Measurements from ENCODE around the gene PLCB3.
"Not testable (repeated sequence)": the region's sequence is repeated elsewhere in the genome, so short reads cannot be mapped to it uniquely, and the experiment has no call there.

Gene PLCB3

DNA sequence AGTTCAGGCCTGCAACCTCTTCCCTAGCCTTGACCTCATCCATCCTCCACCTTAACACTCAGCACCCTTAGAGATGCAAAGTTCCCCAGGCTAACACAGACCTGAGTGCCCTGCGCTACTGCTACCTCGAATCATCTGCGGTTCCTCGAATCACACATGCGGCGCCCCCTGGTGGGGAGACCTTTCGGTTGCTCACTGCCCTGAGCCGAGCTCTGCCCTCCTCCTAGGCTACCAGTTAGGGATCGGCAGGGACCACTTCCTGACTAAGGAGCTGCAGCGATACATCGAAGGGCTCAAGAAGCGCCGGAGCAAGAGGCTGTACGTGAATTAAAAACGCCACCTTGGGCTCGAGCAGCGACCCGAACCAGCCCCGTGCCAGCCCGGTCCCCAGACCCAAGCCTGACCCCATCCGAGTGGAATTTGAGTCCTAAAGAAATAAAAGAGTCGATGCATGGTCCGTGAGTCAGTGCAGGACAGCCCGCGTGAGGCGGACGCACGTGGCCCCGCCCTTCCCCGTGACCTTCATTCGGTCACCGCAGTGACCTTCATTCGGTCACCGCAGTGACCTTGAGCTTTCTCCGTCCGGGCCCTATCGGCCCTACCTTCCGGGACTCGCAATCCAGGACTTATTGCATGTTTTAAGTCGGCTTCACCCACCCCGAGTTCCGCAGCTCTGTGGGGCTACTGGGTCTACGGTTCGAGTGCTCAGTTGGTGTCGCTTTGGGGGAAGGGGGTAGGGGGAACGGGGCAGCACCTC lies 53.2 kb downstream of the PLCB3 start:
- peak; percentile 96 for DNase-seq (ENCODE audit: low spot score)

DNA sequence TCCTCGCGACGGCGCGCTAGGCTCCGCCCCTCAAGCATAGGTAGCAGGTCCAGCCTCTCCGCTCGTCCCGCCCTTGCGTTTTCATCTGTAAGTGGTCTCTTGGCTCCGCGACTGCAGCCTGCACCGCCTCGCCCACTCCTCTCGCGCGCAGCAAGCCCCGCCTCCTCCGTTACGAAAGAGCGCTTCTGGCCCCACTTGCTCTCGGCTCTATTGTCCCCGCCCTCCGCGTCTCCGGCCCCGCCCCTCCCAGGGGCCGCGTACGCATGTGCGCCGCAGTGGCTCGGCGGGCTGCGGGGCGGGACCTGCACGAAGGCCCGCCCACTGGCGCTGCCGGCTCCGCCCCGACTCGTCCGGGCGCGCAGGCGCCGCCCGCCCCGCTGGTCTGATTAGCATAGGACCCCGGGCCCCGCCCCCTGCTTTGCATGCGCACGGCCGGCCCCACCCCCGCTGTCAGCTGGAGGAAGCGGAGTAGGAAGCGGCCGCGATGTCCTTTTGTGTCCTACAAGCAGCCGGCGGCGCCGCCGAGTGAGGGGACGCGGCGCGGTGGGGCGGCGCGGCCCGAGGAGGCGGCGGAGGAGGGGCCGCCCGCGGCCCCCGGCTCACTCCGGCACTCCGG lies 53.9 kb downstream of the PLCB3 start, which contains the start of gene ESRRA:
TSS of gene ESRRA (plus strand) at position 450 of the 616 bp plus-strand sequence. CDS start 1,656 bp downstream, outside the sequence.
- DNase-seq (ENCODE audit: low spot score), result peak; percentile 98

DNA sequence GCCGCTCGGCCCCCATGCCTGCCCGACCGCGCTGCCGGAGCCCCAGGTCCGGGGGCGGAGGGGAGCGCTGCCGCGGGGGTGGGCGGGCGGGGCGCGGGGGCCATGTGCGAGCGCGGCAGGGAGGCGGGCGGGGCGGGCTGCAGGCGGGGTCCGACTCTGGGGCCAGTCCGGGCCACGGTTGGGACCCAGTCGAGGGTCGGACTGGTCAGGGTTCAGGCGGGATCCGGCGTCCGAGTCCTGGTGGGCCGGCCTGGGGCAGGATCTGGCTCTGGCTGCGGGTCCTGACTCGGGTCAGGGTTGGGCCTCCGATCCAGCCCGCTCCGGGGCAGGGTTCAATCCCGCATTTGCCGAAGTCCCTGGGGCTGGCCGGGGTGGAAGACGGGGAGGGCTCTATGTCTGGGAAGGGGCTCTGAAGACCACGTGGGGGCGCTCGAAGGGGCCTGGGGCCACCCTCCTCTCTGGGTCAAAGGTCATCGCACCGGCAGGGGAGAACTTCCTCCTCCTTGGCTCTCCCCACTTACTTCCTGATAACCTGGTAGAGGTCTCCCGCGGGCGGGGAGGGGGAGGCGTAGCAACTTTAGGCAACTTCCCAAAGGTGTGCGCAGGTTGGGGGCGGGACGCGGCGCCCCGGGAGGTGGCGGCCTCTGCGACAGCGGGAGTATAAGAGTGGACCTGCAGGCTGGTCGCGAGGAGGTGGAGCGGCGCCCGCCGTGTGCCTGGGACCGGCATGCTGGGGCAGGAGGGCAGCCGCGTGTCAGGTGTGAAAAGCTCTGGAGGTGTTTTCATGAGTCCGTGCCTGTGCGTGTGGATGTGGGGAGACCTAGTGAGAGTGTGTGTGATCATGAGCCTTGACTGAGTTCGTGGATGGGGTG lies 54.6 kb downstream of the PLCB3 start:
- peak; percentile 68 for DNase-seq (ENCODE audit: low spot score)

- no peak for DNase-seq (ENCODE audit: low spot score)
These were observed 55.2 kb downstream of the PLCB3 start for GRCh38 chr11:64306563-64306875.

GRCh38 chr11:64306876-64307622 lies 55.7 kb downstream of the PLCB3 start:
- no peak for DNase-seq (ENCODE audit: low spot score)

DNA sequence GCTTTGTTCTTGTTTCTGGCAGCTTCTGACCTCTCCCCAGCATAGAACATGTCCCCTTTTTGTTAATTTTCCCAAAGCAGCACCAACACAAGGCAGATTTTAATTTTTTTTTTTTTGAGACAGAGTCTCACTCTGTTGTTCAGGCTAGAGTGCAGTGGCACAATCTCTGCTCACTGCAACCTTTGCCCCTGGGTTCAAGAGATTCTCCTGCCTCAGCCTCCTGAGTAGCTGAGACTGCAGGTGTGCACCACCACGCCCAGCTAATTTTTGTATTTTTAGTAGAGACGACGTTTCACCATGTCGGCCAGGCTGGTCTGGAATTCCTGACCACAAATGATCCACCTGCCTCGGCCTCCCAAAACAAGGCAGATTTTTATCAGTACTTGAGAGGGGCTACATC lies 56.5 kb downstream of the PLCB3 start:
- DNase-seq (ENCODE audit: low spot score), result not testable (repeated sequence)

DNA sequence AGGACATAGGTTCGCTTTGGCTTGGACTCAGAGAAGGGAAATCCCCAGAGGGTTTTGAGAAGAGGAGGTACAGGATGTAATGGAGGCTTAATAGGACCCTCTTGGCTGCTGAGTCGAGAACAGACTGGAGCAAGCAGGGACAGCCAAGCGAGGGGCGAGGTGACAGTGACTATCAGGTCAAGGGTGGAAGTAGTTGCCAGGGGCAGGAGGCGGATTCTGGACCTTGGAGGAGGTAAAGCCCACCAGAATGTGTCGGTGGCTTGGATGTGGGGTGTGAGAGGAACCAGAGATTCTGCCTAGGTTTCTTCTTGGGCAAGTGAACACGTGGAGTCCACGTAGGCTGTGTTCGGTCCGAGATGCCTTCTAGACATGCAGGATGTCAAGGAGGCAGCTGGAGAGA lies 61.6 kb downstream of the PLCB3 start:
- DNase-seq (ENCODE audit: low spot score), result no peak

DNA sequence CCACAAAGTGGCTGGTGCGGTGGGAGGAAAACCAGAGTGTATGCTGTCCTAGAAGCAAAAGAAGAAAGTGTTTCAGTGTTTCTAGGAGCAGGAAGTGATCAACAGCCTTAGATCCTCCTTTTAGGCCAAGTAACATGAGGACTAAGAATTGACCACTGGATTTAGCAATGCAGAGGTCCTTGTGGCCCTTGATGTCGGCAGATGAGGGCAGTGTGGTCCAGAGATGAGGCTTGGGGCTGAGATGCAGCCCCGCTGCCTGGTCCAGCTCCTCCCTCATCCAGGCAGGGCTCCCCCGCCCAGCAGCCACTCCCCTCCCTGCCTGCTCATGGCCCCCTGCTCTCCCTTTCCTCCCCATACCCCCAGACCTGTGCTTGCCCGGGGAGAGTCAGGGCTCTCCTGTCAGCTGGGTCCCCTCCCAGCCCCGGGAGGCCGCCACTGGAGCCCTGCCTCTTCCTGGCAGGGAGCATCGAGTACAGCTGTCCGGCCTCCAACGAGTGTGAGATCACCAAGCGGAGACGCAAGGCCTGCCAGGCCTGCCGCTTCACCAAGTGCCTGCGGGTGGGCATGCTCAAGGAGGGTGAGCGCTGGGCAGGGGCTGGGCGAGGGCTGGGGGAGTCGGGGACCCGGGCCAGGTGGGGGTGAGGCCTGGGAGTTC lies 62.3 kb downstream of the PLCB3 start:
- no peak for DNase-seq (ENCODE audit: low spot score)

GRCh38 chr11:64314146-64314804 lies 62.9 kb downstream of the PLCB3 start:
- no peak for DNase-seq (ENCODE audit: low spot score)

DNA sequence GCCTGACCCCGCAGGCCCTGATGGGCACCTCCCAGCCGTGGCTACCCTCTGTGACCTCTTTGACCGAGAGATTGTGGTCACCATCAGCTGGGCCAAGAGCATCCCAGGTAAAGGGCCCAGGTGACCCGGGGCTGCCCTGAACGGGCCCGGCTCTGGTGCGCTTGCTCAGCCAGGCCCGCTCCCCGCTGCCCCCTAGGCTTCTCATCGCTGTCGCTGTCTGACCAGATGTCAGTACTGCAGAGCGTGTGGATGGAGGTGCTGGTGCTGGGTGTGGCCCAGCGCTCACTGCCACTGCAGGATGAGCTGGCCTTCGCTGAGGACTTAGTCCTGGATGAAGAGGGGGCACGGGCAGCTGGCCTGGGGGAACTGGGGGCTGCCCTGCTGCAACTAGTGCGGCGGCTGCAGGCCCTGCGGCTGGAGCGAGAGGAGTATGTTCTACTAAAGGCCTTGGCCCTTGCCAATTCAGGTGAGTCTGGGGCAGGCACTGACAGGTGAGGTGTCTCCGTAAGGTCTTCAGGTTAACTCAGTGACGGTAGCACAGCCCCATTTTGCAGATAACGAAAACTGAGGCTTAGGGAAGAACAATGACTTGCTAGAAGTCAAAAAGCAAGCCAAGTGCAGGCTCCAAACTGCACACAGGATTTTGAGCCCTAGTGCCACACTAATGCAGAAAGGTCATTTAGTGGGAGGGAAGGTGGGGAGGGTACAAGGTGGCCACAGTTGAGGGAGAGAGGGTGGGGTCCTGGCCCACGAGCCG lies 63.7 kb downstream of the PLCB3 start:
- DNase-seq (ENCODE audit: low spot score), result no peak

- DNase-seq (ENCODE audit: low spot score), result not testable (repeated sequence)
These were observed 64.6 kb downstream of the PLCB3 start for GRCh38 chr11:64315667-64316526.

DNA sequence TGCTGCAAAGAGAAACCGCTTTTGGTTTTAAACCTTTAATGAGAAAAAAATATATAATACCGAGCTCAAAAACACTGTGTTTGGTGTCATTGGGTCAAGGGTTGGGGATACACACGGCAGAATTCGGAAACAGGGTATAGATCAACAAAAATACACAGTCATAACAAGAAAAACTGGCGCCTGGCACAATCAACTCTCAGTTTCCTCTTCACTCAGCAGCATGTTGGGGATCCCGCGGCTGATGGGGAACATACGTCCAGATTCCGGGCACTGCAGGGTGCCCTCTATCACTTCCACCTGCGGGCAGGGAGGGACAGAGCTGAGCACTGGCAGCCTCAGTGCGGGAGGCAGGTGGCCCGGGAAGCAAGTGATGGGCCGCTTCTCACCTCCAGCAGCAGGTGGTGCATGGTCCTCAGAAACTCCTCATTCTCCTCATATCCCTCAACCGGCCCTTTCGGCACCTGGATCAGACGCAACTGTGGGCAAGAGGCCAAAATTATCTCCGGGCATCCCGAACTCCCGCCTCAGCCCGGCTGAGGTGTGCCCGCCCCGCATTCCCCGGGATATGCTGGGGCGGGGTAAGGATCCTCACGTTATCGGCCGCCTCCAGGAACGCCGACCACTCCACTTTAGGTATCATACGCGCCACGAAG lies 65.5 kb downstream of the PLCB3 start:
- DNase-seq (ENCODE audit: low spot score), result peak; percentile 53

GRCh38 chr11:64317325-64317960 lies 66.1 kb downstream of the PLCB3 start, which contains the start of gene TRMT112:
TRMT112 (minus strand) TSS chr11:64317559; CDS start chr11:64317526, 33 bp downstream.
- peak; percentile 99 for DNase-seq (ENCODE audit: low spot score)

DNA sequence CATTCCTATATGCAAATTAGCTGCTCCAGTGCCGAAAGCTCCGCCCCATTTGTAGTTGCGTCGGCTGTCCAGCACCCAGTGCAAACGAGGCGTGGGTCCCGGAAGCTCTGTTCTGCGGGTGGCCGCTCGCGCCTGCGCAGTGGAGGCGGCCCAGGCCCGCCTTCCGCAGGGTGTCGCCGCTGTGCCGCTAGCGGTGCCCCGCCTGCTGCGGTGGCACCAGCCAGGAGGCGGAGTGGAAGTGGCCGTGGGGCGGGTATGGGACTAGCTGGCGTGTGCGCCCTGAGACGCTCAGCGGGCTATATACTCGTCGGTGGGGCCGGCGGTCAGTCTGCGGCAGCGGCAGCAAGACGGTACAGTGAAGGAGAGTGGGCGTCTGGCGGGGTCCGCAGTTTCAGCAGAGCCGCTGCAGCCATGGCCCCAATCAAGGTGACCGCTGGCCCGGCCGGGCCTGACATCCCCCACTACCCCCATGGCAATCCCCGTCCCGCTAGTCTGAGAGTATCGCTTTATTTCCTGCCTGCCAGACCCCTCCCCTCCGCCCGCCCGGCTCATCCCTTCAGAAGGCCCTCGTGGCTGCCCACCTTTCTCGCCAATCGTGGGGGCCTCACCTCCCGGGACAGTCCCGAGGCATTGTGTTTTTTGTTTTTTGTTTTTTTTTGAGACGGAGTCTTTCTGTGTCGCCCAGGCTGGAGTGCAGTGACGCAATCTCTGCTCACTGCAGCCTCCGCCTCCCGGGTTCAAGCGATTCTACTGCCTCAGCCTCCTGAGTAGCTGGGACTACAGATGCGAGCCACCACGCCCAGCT lies 66.8 kb downstream of the PLCB3 start, which contains the start of gene PRDX5:
TSS of gene PRDX5 (plus strand) at position 161 of the 805 bp plus-strand sequence. CDS start at position 256, 95 bp downstream.
- DNase-seq (ENCODE audit: low spot score), result peak; percentile 97

Data from cerebellar cortex (tissue), 1 donor.